ENCODE data around the gene B4GALNT3. TPM values are rescaled to one million over a fixed set of nuclear protein-coding genes. Genes with fewer than 3 reads are reported as not detected.

Gene B4GALNT3
- total RNA-seq, 2 experiments from 2014 or later = 3.4 to 5.4 TPM

GRCh38 chr12:585062-586061 lies 125.6 kb downstream of the B4GALNT3 start:
- CTCF ChIA-PET (ENCODE audit: unreplicated experiment) = no interaction called here
- no peak for TF ChIP-seq CTCF (conservative IDR thresholded peaks at IDR 0.05; ENCODE audit: low read length)
- H3K79me2 ChIP-seq (ENCODE audit: insufficient read depth, low read depth, low read length) = no peaks in the 10 kb centered on the region
- no peaks in the 10 kb centered on the region for H4K20me1 ChIP-seq (ENCODE audit: insufficient read depth, low read length)
- no peak overlapping the region for H3K4me3 ChIP-seq (ENCODE audit: low read depth, low read length, poor library complexity, severe bottlenecking)
- H3K27ac ChIP-seq (ENCODE audit: low read depth, low read length, poor library complexity, severe bottlenecking) = no peak overlapping the region
- DNase-seq (ENCODE audit: low spot score) = no peak
- POLR2A ChIA-PET = interaction anchor here (1.7 kb wide), 1 partner anchor 9 kb away, joined by 7 read pairs; no protein-coding TSS in a partner anchor
- no peaks in the 10 kb centered on the region for H3K4me1 ChIP-seq (ENCODE audit: insufficient read depth, low read length, poor library complexity, severe bottlenecking)
- no peaks in the 10 kb centered on the region for H3K9me2 ChIP-seq (ENCODE audit: insufficient read depth, low read length)
- no peak overlapping the region for H3K4me2 ChIP-seq (ENCODE audit: low read length)
- no peak overlapping the region for H2AFZ ChIP-seq (ENCODE audit: low read length)
- H3K9me3 ChIP-seq (ENCODE audit: low read length) = no peaks in the 10 kb centered on the region
- no peaks in the 10 kb centered on the region for H3K36me3 ChIP-seq (ENCODE audit: insufficient read depth, low read length)
- no TSS peak for BruUV-seq (replicated peaks)
- intact Hi-C loops (cut with micrococcal nuclease; ENCODE audit: unreplicated experiment) = no loop called here

- Histone ChIP-seq H3K4me2 (ENCODE audit: low read length) (no peak overlapping the region), H3K4me3 (ENCODE audit: low read depth, low read length, poor library complexity, severe bottlenecking) (no peak overlapping the region), H3K4me1 (ENCODE audit: insufficient read depth, low read length, poor library complexity, severe bottlenecking) (no peaks in the 10 kb centered on the region), H3K36me3 (ENCODE audit: insufficient read depth, low read length) (no peaks in the 10 kb centered on the region), H2AFZ (ENCODE audit: low read length) (no peak overlapping the region), H3K9me3 (ENCODE audit: low read length) (no peaks in the 10 kb centered on the region), H3K79me2 (ENCODE audit: insufficient read depth, low read depth, low read length) (no peaks in the 10 kb centered on the region), H3K9me2 (ENCODE audit: insufficient read depth, low read length) (no peaks in the 10 kb centered on the region), H3K27ac (ENCODE audit: low read depth, low read length, poor library complexity, severe bottlenecking) (no peak overlapping the region), H4K20me1 (ENCODE audit: insufficient read depth, low read length) (no peaks in the 10 kb centered on the region)
- no peak for DNase-seq (ENCODE audit: low spot score)
- ChIA-PET CTCF (ENCODE audit: unreplicated experiment) (no interaction called here), POLR2A (interaction anchor here (1.7 kb wide), 1 partner anchor 10 kb away, joined by 7 read pairs; no protein-coding TSS in a partner anchor)
- no peak for TF ChIP-seq CTCF (conservative IDR thresholded peaks at IDR 0.05; ENCODE audit: low read length)
- no peak for TF ChIP-seq EZH2phosphoT487 (IDR thresholded peaks at IDR 0.05; ENCODE audit: borderline replicate concordance, low read depth, low read length)
- intact Hi-C loops (cut with micrococcal nuclease; ENCODE audit: unreplicated experiment) = no loop called here
- BruUV-seq (replicated peaks) = no TSS peak
These were observed 126.8 kb downstream of the B4GALNT3 start for GRCh38 chr12:586318-587071.

Measured in OCI-LY7 (cell line).